Measurements from ENCODE around the gene CHST8.

CHST8 gene

GRCh38 chr19:33804021-33804799 lies 182.5 kb downstream of the CHST8 start:
- DNase-seq (no peak), ATAC-seq (replicated peaks) (no peak)
- Mint-ChIP-seq H3K27me3 (no peaks in the 10 kb centered on the region), H3K27ac (no peak overlapping the region), H3K4me1 (peaks cover 0 to 5% of the 10 kb centered on the region in 2 donors), H3K36me3 (peaks cover 2 to 4% of the 10 kb centered on the region in 2 donors), H3K4me3 (no peak overlapping the region), H3K9me3 (no peaks in the 10 kb centered on the region)

DNA sequence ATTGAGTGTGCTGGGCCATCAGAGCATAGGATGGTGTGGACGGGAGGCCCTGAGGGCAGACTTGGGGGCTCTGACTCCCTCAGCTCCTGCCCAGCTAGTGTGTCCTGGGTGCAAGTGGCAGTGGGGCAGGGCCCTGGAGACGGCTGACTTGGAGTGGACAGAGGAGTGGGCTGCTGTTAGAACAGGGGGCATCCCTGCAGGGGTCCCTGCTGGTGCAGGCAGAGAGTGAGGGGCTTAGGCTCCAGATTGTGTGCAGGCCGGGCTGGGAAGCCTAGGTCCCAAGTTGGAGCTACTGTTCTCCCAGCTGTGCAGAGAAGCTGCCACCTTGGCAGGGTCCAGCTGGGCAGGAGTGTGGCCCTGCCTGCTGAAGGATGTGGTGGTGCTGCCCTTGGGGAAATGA lies 183.6 kb downstream of the CHST8 start:
- Mint-ChIP-seq H3K4me3 (no peak overlapping the region), H3K27me3 (no peaks in the 10 kb centered on the region), H3K9me3 (no peaks in the 10 kb centered on the region), H3K27ac (no peak overlapping the region), H3K36me3 (peaks cover 2 to 4% of the 10 kb centered on the region in 2 donors), H3K4me1 (peaks cover 0 to 5% of the 10 kb centered on the region in 2 donors)
- DNase-seq (no peak), ATAC-seq (replicated peaks) (no peak)

- Mint-ChIP-seq H3K4me1 (peaks cover 0 to 5% of the 10 kb centered on the region in 2 donors), H3K4me3 (no peak overlapping the region), H3K27ac (no peak overlapping the region), H3K36me3 (peaks cover 4% of the 10 kb centered on the region in 2 donors), H3K9me3 (no peaks in the 10 kb centered on the region), H3K27me3 (no peaks in the 10 kb centered on the region)
- no peak for ATAC-seq (replicated peaks)
- DNase-seq, result no peak
These were observed 184.2 kb downstream of the CHST8 start for GRCh38 chr19:33805840-33806433.

DNA sequence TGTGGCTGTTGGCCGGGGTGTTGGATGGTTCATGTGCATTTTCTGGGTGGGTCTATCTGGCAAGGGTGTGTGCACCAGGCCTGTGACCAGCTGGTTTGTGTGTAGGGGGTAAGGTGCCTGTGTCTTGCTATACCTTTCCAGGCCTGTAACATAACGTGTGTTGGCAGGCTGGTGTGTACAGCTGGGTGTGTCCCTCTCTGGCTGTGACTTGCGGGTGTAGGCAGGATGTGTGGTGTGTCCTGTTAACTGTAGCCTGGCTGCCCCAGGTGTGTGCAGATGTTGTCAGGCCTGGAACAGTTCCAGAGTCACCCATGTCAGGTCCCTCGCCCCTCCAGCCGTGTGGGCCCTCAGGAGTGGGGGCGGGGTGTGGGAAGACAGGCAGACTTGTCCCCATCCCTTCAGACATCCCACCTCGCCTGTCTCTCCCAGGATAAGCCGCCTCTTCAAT lies 184.7 kb downstream of the CHST8 start:
- no peaks in the 10 kb centered on the region for H3K27me3 Mint-ChIP-seq
- ATAC-seq (replicated peaks), result no peak
- DNase-seq, result no peak
- peaks cover 4% of the 10 kb centered on the region in 2 donors for H3K36me3 Mint-ChIP-seq
- no peaks in the 10 kb centered on the region for H3K9me3 Mint-ChIP-seq
- no peak overlapping the region for H3K27ac Mint-ChIP-seq
- peaks cover 0 to 5% of the 10 kb centered on the region in 2 donors for H3K4me1 Mint-ChIP-seq
- no peak overlapping the region for H3K4me3 Mint-ChIP-seq

DNA sequence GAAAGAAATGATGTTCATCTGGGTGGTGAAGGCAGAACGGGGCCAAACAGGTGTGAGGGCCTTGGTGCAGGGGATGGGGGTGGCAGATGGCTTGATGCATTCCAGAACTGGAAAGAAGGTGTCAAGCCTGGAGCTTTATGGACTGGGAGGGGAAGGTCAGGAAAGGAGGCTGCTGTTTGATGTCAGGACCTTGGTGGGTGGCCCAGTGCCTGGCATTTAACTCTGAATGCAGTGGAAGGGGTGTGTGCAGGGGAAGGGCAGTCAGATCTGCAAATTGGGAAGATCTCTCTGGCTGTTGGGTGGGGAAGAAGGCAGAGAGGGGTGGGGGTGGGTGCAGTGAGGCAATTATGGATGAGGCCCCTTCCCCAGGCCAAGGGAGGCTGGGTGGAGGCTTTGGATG lies 186.6 kb downstream of the CHST8 start:
- Mint-ChIP-seq H3K27ac (no peak overlapping the region), H3K36me3 (peaks cover 4% of the 10 kb centered on the region in 2 donors), H3K4me3 (no peak overlapping the region), H3K4me1 (peaks cover 0 to 5% of the 10 kb centered on the region in 2 donors), H3K27me3 (no peaks in the 10 kb centered on the region), H3K9me3 (no peaks in the 10 kb centered on the region)
- no peak for DNase-seq
- no peak for ATAC-seq (replicated peaks)

DNA sequence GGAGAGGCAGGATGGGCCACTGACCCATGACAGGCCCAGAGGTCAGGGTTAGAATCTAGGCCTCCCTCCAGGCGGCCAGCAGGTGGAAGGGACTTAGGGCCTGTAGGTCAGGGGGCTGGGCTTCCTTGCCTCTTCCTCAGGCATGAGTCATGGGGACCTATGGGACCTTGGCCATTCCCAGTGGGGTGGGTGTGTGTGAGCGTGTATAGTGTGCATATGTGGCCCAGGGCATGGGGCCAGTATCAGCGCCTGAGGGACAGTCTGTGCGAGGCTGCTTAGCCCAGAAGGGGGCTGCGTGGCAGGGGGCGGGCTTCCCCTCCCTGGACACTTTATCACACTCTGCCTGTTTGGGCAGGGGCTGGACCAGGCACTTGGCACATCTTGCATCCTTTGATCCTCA lies 188.2 kb downstream of the CHST8 start:
- no peak overlapping the region for H3K27ac Mint-ChIP-seq
- H3K27me3 Mint-ChIP-seq, result no peaks in the 10 kb centered on the region
- no peak for DNase-seq
- H3K4me1 Mint-ChIP-seq, result peaks cover 0 to 5% of the 10 kb centered on the region in 2 donors
- no peaks in the 10 kb centered on the region for H3K9me3 Mint-ChIP-seq
- H3K4me3 Mint-ChIP-seq, result no peak overlapping the region
- no peak for ATAC-seq (replicated peaks)
- H3K36me3 Mint-ChIP-seq, result peaks cover 4% of the 10 kb centered on the region in 2 donors

DNA sequence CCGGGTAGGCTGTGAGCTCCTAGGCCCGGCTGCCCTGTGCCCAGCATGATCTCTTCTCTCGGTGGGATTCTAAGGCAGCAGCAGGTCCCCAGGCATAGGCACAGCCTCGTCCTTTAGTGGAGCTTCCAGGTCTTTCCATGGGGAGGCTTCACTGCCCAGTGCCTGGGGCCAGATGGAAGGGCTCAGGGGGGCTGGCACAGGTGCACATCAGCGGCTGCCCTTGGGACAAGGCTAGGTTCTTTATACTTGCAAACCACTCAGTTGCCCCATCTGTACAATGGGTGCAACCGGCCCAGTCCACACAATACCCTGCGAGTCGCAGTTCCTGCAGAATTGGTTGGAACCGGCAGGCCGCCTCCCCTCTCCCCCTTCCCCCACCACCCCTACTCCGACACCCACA lies 189.1 kb downstream of the CHST8 start:
- Mint-ChIP-seq H3K27ac (no peak overlapping the region), H3K4me3 (no peak overlapping the region), H3K27me3 (no peaks in the 10 kb centered on the region), H3K36me3 (peaks cover 4% of the 10 kb centered on the region in 2 donors), H3K9me3 (no peaks in the 10 kb centered on the region), H3K4me1 (peaks cover 0 to 5% of the 10 kb centered on the region in 2 donors)
- DNase-seq, result no peak
- ATAC-seq (replicated peaks), result no peak

- H3K36me3 Mint-ChIP-seq, result peaks cover 4% of the 10 kb centered on the region in 2 donors
- no peak for ATAC-seq (replicated peaks)
- peaks cover 0 to 2% of the 10 kb centered on the region in 2 donors for H3K4me1 Mint-ChIP-seq
- no peaks in the 10 kb centered on the region for H3K27me3 Mint-ChIP-seq
- DNase-seq, result no peak
- no peak overlapping the region for H3K4me3 Mint-ChIP-seq
- H3K27ac Mint-ChIP-seq, result no peak overlapping the region
- no peaks in the 10 kb centered on the region for H3K9me3 Mint-ChIP-seq
These were observed 189.5 kb downstream of the CHST8 start for GRCh38 chr19:33811246-33811645.

DNA sequence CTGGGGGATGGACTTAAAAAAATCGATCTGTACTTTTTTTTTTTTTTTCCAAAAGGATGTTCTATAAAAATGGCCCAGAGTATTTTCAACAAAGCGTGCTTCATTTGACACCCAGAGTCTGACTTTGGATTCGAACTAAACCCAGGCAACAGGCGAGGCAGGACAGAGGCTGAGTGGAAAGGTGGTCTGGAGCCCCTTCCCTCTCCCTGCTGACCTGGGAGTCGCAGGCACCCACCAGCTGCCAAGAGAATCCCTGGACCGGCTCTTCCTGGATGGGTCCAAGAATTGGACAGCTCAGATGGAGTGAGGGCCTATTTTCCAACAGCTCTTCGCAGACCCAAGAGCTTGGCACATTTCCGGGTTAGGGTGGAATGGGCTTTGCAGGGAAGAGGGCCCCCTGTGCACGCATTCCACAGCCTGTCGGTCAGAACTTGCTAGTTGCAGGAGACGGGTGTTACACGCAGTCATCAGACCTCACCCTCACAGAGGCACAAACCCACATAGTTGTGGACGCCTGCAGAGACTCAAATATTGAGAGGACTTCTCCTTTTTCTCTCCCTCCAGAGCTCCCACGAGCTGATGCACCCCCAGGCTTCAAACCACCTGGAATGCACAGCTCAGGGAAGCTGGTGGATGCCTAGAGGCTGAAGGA lies 190.1 kb downstream of the CHST8 start:
- DNase-seq (no peak), ATAC-seq (replicated peaks) (no peak)
- Mint-ChIP-seq H3K27ac (no peak overlapping the region), H3K9me3 (no peaks in the 10 kb centered on the region), H3K36me3 (peaks cover 4% of the 10 kb centered on the region in 2 donors), H3K4me3 (no peak overlapping the region), H3K4me1 (peaks cover 2 to 3% of the 10 kb centered on the region in 2 donors), H3K27me3 (no peaks in the 10 kb centered on the region)

GRCh38 chr19:33812388-33813330 lies 190.9 kb downstream of the CHST8 start:
- Mint-ChIP-seq H3K36me3 (peaks cover 4% of the 10 kb centered on the region in 2 donors), H3K4me1 (peaks cover 5 to 7% of the 10 kb centered on the region in 2 donors), H3K9me3 (no peaks in the 10 kb centered on the region), H3K27ac (no peak overlapping the region), H3K27me3 (no peaks in the 10 kb centered on the region), H3K4me3 (no peak overlapping the region)
- no peak for ATAC-seq (replicated peaks)
- no peak for DNase-seq

DNA sequence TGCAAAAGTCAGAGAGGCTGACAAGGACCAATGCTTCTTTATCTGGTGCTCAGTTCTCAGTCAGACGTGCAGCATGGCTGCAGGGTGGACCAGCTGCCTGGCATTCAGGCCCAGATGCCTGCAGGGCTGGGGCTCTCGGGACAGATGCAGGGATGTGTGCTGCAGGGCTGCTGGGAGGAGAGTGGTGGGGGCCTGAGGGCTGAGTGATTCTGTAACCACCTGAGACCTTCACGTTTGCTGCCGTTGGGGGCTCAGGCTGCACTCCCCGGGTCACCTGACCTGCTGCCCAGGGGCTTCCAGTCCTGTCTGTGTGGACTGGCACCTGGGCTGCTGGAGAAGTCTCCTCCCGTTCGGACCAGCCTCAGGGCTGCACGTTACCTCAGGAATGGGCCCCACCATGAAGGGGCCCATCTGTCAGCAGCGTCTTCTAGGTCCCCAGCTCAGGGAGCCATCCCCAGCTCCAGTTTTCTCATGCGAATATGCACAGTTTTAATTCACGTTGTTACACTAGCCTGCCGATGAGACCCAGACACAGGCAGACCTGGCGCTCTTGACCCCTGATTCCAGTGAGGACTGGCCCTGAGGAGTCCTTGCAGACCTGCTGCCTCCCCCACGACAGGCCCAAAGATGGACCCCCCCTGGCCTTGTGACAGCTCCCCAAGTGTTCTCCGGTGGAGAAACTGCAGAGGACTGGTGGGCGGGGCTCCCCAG lies 191.8 kb downstream of the CHST8 start:
- H3K27ac Mint-ChIP-seq, result no peak overlapping the region

GRCh38 chr19:33814181-33815165 lies 192.7 kb downstream of the CHST8 start:
- Mint-ChIP-seq H3K27me3 (no peaks in the 10 kb centered on the region), H3K4me1 (peaks cover 15 to 19% of the 10 kb centered on the region in 2 donors), H3K27ac (no peak overlapping the region), H3K9me3 (no peaks in the 10 kb centered on the region), H3K36me3 (peaks cover 0 to 2% of the 10 kb centered on the region in 2 donors), H3K4me3 (no peak overlapping the region)
- DNase-seq, result no peak
- no peak for ATAC-seq (replicated peaks)

More for the DNA sequence above, 191.8 kb downstream of the CHST8 start:
- Mint-ChIP-seq H3K36me3 (peaks cover under 1 to 2% of the 10 kb centered on the region in 2 donors), H3K9me3 (no peaks in the 10 kb centered on the region), H3K4me1 (peaks cover 8 to 9% of the 10 kb centered on the region in 2 donors), H3K27me3 (no peaks in the 10 kb centered on the region), H3K4me3 (no peak overlapping the region)
- ATAC-seq (replicated peaks) (no peak), DNase-seq (no peak)
